Mammary epithelial cell (primary cell): ENCODE data around the gene TAPT1.

ENCODE experiments used
- CTCF ChIP-seq, 2 donors: IDR thresholded peaks in 1 of 2; conservative IDR thresholded peaks in 1 of 2; 2 replicates each; pipeline ENCODE4 v1.5.1; 2011 to 2012; ENCODE audit warnings: inconsistent platforms in 2 of 2, low read length in 2 of 2, mild to moderate bottlenecking in 2 of 2, control low read depth in 1 of 2, low read depth in 1 of 2; ENCODE audit not compliant: insufficient read depth in 1 of 2; ENCODE audit errors: extremely low read depth in 1 of 2
- EZH2 ChIP-seq: IDR thresholded peaks from 2 replicates; pipeline ENCODE4 v1.6.1; 2012; ENCODE audit warnings: low read length, inconsistent platforms, borderline replicate concordance

DNA sequence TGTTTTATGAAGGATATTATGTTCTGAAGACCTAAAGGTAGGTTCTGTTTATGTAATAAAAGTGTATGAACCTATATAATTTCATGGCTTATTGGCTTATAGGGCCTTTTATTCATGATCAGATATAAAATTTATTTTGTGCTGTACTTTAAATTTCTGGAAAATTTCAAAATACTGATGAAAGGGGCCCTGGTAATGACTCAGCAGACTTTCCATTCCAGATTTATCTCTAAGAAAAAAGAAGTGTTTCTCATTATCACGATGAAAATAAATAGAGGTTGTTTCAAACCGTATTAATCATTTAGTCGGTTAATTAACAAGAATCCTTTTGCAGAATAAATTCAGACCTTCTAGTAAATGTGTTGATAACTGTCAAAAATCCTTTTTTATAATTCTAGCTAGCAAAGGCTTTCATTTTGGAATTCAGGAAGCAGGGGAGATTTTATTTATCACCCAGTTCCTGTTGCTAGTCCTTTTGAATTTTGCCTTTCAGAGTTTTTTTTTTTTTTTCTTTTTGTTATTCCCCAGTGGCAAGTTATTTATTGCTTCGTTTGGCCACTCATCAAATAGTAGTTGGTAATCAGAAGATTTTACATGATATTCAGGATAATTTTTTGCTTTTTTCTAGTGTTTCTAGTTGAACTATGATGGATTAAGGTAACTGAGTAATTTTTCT is 5.4 kb upstream of the TAPT1 start:
- TF ChIP-seq EZH2 (no peak), CTCF (conservative IDR thresholded peaks at IDR 0.05 in 1 of 2, IDR thresholded peaks at IDR 0.05 in 1 of 2; ENCODE audit: extremely low read depth in 1 of 2, insufficient read depth in 1 of 2, low read depth in 1 of 2, low read length in 2 of 2) (no peak)
